NCI-H748 (cell line): ENCODE results near the gene SCARF2.
"Not testable (repeated sequence)": the region's sequence is repeated elsewhere in the genome, so short reads cannot be mapped to it uniquely, and the experiment has no call there.

Source experiments
- DNase-seq: peaks from one replicate; lab custom pipeline; 2025; ENCODE audit not compliant: unreplicated experiment; lab: John Stamatoyannopoulos, UW

Gene SCARF2

GRCh38 chr22:20463324-20464095, 25.9 kb upstream of the SCARF2 start:
- no peak for DNase-seq

GRCh38 chr22:20459862-20460261, 22.2 kb upstream of the SCARF2 start:
- DNase-seq = no peak

- no peak for DNase-seq
These were observed 21.5 kb upstream of the SCARF2 start for GRCh38 chr22:20459152-20459542.

- no peak for DNase-seq
These were observed 21.0 kb upstream of the SCARF2 start for GRCh38 chr22:20458530-20459151.

- DNase-seq = no peak
These were observed 20.0 kb upstream of the SCARF2 start for GRCh38 chr22:20457506-20458240.

GRCh38 chr22:20456722-20457076, 19.1 kb upstream of the SCARF2 start:
- DNase-seq = no peak

GRCh38 chr22:20456064-20456721, 18.6 kb upstream of the SCARF2 start:
- DNase-seq = peak; percentile 72

- no peak for DNase-seq
These were observed 18.1 kb upstream of the SCARF2 start for GRCh38 chr22:20455709-20456063.

GRCh38 chr22:20453222-20453621, 15.6 kb upstream of the SCARF2 start:
- no peak for DNase-seq

- DNase-seq = no peak
These were observed 14.3 kb upstream of the SCARF2 start for GRCh38 chr22:20451920-20452319.

GRCh38 chr22:20451129-20451778, 13.6 kb upstream of the SCARF2 start:
- DNase-seq = not testable (repeated sequence)

- DNase-seq = no peak
These were observed 12.9 kb upstream of the SCARF2 start for GRCh38 chr22:20450551-20450906.

- no peak for DNase-seq
These were observed 12.4 kb upstream of the SCARF2 start for GRCh38 chr22:20449819-20450550.

GRCh38 chr22:20448630-20449029, 11.0 kb upstream of the SCARF2 start:
- no peak for DNase-seq

GRCh38 chr22:20446383-20446970, 8.9 kb upstream of the SCARF2 start:
- DNase-seq = no peak

- DNase-seq = no peak
These were observed 6.7 kb upstream of the SCARF2 start for GRCh38 chr22:20444325-20444724.

- DNase-seq = no peak
These were observed 5.1 kb upstream of the SCARF2 start for GRCh38 chr22:20442485-20443284.

- no peak for DNase-seq
These were observed 4.2 kb upstream of the SCARF2 start for GRCh38 chr22:20441631-20442484.
